Superior temporal gyrus (tissue), 1 donor: ENCODE data around the gene SPRR2E.
"Not testable (repeated sequence)": the region's sequence is repeated elsewhere in the genome, so short reads cannot be mapped to it uniquely, and the experiment has no call there.

Source experiments
- DNase-seq: peaks from one replicate; pipeline ENCODE4 v3.0.0-alpha.2; 2016; ENCODE audit errors: extremely low spot score

The SPRR2E gene

DNA sequence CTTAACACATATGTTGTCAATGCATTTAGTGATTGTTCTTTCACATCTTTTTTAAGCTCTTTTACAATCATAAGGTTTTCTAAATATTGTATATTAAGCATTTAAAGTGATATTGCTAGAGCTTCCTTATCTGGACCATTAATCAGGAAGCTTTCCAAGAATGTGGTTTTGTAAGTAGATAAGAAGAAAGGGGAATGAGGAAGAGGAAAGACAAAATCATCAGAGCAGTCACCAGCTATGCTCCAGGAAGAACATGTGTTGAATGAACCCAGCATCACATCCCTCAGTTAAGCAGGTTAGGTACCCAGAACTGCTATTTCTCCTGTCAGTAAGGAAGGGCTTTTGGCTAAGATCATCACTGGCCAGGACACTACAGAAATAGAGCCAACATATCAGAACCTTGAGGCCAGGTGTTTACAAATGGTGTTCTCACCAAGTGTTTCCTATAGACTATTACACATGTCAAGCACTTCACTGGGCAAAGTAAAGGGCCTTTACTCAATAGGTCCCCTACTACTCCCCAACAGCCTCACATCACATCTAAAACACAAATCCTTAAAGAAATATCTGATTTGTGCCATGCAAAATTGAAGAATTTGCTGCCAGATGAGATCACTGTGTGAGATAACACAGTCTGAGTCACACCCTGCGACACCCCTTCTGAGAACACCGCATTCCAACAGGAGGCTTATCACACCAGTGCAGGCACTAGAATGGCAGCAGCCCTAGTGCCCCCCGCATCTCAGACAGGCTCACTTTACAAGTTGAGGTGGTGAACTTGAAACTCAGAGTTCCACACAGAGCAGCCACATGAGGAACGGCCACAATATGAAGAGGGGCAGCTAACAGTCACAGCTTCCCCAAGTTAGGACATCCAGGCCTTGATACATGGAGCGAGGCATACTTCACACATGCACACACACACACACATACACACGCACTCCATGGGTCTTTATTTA is 35.2 kb downstream of the SPRR2E start:
- no peak for DNase-seq

DNA sequence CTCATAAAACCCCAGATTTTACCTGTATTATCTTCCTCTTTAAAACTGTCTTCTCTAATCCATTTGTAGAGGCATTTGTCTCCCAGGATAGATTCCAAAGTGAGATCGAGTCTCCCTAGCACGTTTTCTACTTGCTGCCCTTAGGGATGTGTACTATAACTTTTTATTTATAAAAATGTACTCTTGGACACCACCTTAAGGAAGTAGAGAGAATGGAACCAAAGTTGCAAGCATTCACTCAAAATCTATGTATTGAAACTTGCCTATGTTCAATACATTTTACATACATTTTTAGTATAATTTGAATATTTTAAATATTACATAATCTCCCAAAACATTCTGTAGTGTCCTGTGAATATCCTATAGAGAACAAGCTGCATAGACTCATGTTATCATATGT is 36.2 kb downstream of the SPRR2E start:
- DNase-seq, result no peak

DNA sequence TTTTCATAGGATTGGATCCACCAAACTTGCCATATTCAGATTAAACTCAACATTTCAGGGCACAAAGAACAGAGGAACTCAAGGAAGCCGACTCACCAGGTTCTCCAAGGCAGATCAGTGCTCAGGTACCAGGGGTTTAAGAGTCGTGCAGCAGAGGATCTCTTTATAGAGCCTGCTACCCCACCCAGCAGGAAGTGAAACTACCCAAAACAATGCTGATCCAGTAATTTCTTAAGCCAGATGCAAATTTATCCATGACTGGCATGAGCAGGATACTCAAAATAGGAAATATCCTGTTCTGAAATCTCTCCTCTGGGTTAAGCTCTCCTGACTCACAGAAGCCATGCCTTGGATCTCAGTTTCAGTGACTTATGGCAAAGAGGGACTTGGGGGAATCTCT is 37.0 kb downstream of the SPRR2E start, which contains the start of gene SPRR2A:
SPRR2A (minus strand) TSS at position 138 of the 400 bp plus-strand sequence. CDS start 777 bp downstream, outside the sequence.
- DNase-seq, result no peak

DNA sequence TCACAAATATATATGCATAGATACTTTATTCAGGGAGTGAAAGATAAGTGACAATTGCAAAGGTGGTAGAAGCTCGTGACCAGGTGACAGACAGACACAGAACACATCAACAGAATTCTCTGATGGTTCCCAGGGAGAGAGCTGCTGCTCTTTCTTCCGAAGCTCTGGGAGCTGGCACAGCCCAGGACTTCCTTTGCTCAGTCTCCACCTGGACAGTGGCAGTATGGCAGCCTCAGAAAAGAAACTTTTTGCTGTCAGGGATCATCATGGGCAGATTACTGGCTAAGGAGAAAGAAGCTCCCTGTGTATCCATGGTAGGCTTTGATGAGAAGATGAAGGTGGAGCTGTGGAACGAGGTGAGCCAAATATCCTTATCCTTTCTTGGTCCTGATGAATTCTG is 38.2 kb downstream of the SPRR2E start:
- not testable (repeated sequence) for DNase-seq

- DNase-seq, result no peak
Measured at GRCh38 chr1:153049211-153049610, 45.1 kb downstream of the SPRR2E start.
